ENCODE data around the gene VAV3. TPM values are rescaled to one million over a fixed set of nuclear protein-coding genes. Genes with fewer than 3 reads are reported as not detected.

VAV3 gene
- total RNA-seq, 1 donor from 2014 or later = 29.1 TPM

DNA sequence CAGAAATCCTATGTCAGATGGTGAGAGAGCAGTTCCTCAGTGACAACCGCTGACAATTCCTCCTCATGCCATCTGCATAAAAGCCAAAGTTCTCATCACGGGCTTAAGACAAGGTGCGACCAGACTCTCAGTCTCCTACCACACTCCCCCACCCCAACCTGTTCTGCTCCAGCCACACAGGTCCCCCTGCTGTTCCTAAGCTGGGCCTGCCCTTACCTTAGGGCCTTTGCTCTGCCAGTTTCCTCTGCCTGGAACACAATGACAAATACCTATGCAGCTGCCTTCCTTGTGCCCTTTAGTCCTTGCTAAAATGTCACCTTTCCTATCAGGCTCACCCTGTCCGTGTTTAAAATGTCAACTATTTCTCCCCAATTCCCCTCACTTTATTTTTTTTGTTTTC is 441.9 kb downstream of the VAV3 start:
- no peaks in the 10 kb centered on the region for H3K9me3 Mint-ChIP-seq
- intact Hi-C loops (cut with micrococcal nuclease) = no loop called here
- no peaks in the 10 kb centered on the region for H3K4me1 Mint-ChIP-seq
- no peak overlapping the region for H3K27ac Mint-ChIP-seq
- TF ChIP-seq, protein P1, sequence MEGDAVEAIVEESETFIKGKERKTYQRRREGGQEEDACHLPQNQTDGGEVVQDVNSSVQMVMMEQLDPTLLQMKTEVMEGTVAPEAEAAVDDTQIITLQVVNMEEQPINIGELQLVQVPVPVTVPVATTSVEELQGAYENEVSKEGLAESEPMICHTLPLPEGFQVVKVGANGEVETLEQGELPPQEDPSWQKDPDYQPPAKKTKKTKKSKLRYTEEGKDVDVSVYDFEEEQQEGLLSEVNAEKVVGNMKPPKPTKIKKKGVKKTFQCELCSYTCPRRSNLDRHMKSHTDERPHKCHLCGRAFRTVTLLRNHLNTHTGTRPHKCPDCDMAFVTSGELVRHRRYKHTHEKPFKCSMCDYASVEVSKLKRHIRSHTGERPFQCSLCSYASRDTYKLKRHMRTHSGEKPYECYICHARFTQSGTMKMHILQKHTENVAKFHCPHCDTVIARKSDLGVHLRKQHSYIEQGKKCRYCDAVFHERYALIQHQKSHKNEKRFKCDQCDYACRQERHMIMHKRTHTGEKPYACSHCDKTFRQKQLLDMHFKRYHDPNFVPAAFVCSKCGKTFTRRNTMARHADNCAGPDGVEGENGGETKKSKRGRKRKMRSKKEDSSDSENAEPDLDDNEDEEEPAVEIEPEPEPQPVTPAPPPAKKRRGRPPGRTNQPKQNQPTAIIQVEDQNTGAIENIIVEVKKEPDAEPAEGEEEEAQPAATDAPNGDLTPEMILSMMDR (IDR thresholded peaks at IDR 0.05) = no peak
- H3K27me3 Mint-ChIP-seq = no peaks in the 10 kb centered on the region
- H3K4me3 Mint-ChIP-seq = no peak overlapping the region
- POLR2A ChIA-PET = no interaction called here
- ATAC-seq (ENCODE audit: low read depth) (no peak), DNase-seq (no peak)
- CTCF ChIA-PET = no interaction called here
- H3K36me3 Mint-ChIP-seq (ENCODE audit: low read depth) = no peaks in the 10 kb centered on the region

Other genes starting within 250 kb of the VAV3 start
- gene SLC25A24, start 235.2 kb upstream of the VAV3 start, total RNA-seq = 20.2 and 22.1 TPM in 2 replicates

Measured in activated B cell treated with CpG ODN at 0.5 μM for 24 hours (primary cell).